HCT116 (cell line): ENCODE data around the gene EPHA8. TPM values are rescaled to one million over a fixed set of nuclear protein-coding genes. Genes with fewer than 3 reads are reported as not detected.

Source experiments
- ATAC-seq: fragments of 200-7000 bp; cut with Tn5 transposase; 2 replicates; pipeline ENCODE4 v1.9.1; 2020; ENCODE audit warnings: mild to moderate bottlenecking, moderate library complexity
- BruUV-seq: library from RNA; stranded (reverse); fragments of 400-500 nt; replicated peaks from 2 replicates; lab custom pipeline; 2021; lab: Mats Ljungman, UMichigan
- CTCF ChIA-PET: fragments of 300-600 bp; sonication (Branson Sonifier 250); formaldehyde crosslinking; loops from one replicate; lab custom pipeline; 2021; ENCODE audit warnings: antibody characterized with exemption; lab: Charles Lee
- POLR2A ChIA-PET: fragments of 300-600, 350-600 bp; sonication (Branson Sonifier 250); formaldehyde crosslinking; loops from one replicate; lab custom pipeline; 2021; ENCODE audit warnings: antibody characterized with exemption; lab: Charles Lee
- RAD21 ChIA-PET, 2 experiments: fragments of 300-600 bp; sonication (Branson Sonifier 250); formaldehyde crosslinking; loops; one replicate each; lab custom pipeline; 2023; ENCODE audit warnings: low total read pairs in 2 of 2; ENCODE audit not compliant: uncharacterized antibody in 2 of 2, unreplicated experiment in 2 of 2, low non-redundant PET in 1 of 2; lab: Charles Lee
- DNase-seq: peaks from one replicate; pipeline ENCODE4 v3.0.0-alpha.2; 2010; ENCODE audit warnings: low read depth, low spot score
- H2AFZ ChIP-seq: fragments of 200-600 bp; shearing (Covaris generic), sonication (generic); 2 replicates; pipeline ENCODE4 v1.6.1; 2017; ENCODE audit warnings: low read depth, mixed run types, mixed read lengths, antibody characterized with exemption, low read length; ENCODE audit not compliant: poor library complexity, severe bottlenecking
- H3K27ac ChIP-seq: 2 replicates; pipeline ENCODE4 v1.5.1; 2012; ENCODE audit warnings: low read depth, low read length
- H3K27me3 ChIP-seq: fragments of 200-600 bp; sonication (generic); 2 replicates; pipeline ENCODE4 v1.6.1; 2016; ENCODE audit warnings: mixed run types, low read length, mixed read lengths; ENCODE audit not compliant: insufficient read depth
- H3K36me3 ChIP-seq, 2 experiments: fragments of 200-500 bp in 1 of 2; fragments of 200-600 bp in 1 of 2; sonication (Bioruptor generic) in 1 of 2; sonication (generic) in 1 of 2; 2 replicates each; pipeline versions ENCODE4 v1.5.1 to v1.6.1; 2014 to 2016; ENCODE audit warnings: low read length in 2 of 2, inconsistent platforms in 1 of 2, mixed read lengths in 1 of 2, mixed run types in 1 of 2; ENCODE audit not compliant: insufficient read depth in 2 of 2, control insufficient read depth in 1 of 2
- H3K4me1 ChIP-seq, 2 experiments: fragments of 200-600 bp in 1 of 2; sonication (generic) in 1 of 2; 2 replicates each; pipeline versions ENCODE4 v1.5.1 to v1.6.1; 2012 to 2017; ENCODE audit warnings: low read length in 2 of 2, inconsistent platforms in 1 of 2, mild to moderate bottlenecking in 1 of 2, mixed read lengths in 1 of 2, mixed run types in 1 of 2, moderate library complexity in 1 of 2; ENCODE audit not compliant: insufficient read depth in 2 of 2, control insufficient read depth in 1 of 2
- H3K4me2 ChIP-seq: fragments of 200-600 bp; sonication (generic); 2 replicates; pipeline ENCODE4 v1.6.1; 2017; ENCODE audit warnings: mixed run types, low read length, mixed read lengths
- H3K4me3 ChIP-seq, 2 experiments: fragments of 200-600 bp in 1 of 2; sonication (generic) in 1 of 2; replicated peaks in 1 of 2; 2 replicates each; pipeline ENCODE4 v1.5.1; 2011 to 2016; ENCODE audit warnings: low read length in 2 of 2, control low read depth in 1 of 2, low read depth in 1 of 2, mild to moderate bottlenecking in 1 of 2, mixed read lengths in 1 of 2, mixed run types in 1 of 2
- H3K79me2 ChIP-seq: fragments of 200-600 bp; sonication (generic); 2 replicates; pipeline ENCODE4 v1.6.1; 2017; ENCODE audit warnings: mild to moderate bottlenecking, mixed run types, low read length, moderate library complexity, mixed read lengths; ENCODE audit not compliant: insufficient read depth
- H3K9ac ChIP-seq: fragments of 200-600 bp; sonication (generic); 2 replicates; pipeline ENCODE4 v1.6.1; 2016; ENCODE audit warnings: low read length, mixed read lengths
- H3K9me2 ChIP-seq: fragments of 200-600 bp; sonication (generic), shearing (Covaris generic); 2 replicates; pipeline ENCODE4 v1.6.1; 2017; ENCODE audit warnings: mixed run types, mild to moderate bottlenecking, moderate library complexity; ENCODE audit not compliant: insufficient read depth
- H3K9me3 ChIP-seq, 2 experiments: fragments of 200-500 bp in 1 of 2; fragments of 200-600 bp in 1 of 2; sonication (Bioruptor generic) in 1 of 2; sonication (generic) in 1 of 2; 2 replicates each; pipeline ENCODE4 v1.6.1; 2014 to 2017; ENCODE audit warnings: low read length in 2 of 2, mixed read lengths in 2 of 2, inconsistent platforms in 1 of 2, low read depth in 1 of 2, mild to moderate bottlenecking in 1 of 2, mixed run types in 1 of 2, moderate library complexity in 1 of 2; ENCODE audit not compliant: control insufficient read depth in 1 of 2, insufficient read depth in 1 of 2
- H4K20me1 ChIP-seq: fragments of 200-600 bp; sonication (generic), shearing (Covaris generic); 2 replicates; pipeline ENCODE4 v1.6.1; 2017; ENCODE audit warnings: mixed run types, mild to moderate bottlenecking, moderate library complexity; ENCODE audit not compliant: insufficient read depth
- ATF3 ChIP-seq: IDR thresholded peaks from 2 replicates; pipeline ENCODE4 v1.6.1; 2012
- CBX3 ChIP-seq: IDR thresholded peaks from 2 replicates; pipeline ENCODE4 v1.6.1; 2012; ENCODE audit warnings: low read depth
- CEBPB ChIP-seq: IDR thresholded peaks from 2 replicates; pipeline ENCODE4 v1.6.1; 2012; ENCODE audit warnings: low read depth
- CTCF ChIP-seq, 3 experiments: fragments of 200-600 bp in 1 of 3; sonication (generic) in 1 of 3; IDR thresholded peaks in 2 of 3; conservative IDR thresholded peaks in 1 of 3; 2 replicates each; pipeline ENCODE4 v1.5.1; 2012 to 2017; ENCODE audit warnings: low read depth in 2 of 3, low read length in 2 of 3, antibody characterized with exemption in 1 of 3, borderline replicate concordance in 1 of 3, control low read depth in 1 of 3, mild to moderate bottlenecking in 1 of 3, mixed read lengths in 1 of 3, mixed run types in 1 of 3, moderate library complexity in 1 of 3; ENCODE audit not compliant: insufficient read depth in 1 of 3
- EGR1 ChIP-seq: IDR thresholded peaks from 2 replicates; pipeline ENCODE4 v1.6.1; 2012; ENCODE audit warnings: low read depth
- EZH2 ChIP-seq: fragments of 200-600 bp; sonication (generic); IDR thresholded peaks from 2 replicates; pipeline ENCODE4 v1.6.1; 2017; ENCODE audit warnings: antibody characterized with exemption, mixed run types
- EZH2phosphoT487 ChIP-seq: fragments of 200-600 bp; IDR thresholded peaks from 2 replicates; pipeline ENCODE4 v1.6.1; 2018; ENCODE audit warnings: antibody characterized with exemption, borderline replicate concordance
- MAX ChIP-seq: IDR thresholded peaks from 2 replicates; pipeline ENCODE4 v1.6.1; 2012
- POLR2A ChIP-seq: IDR thresholded peaks from 2 replicates; pipeline ENCODE4 v1.7.0; 2011; ENCODE audit warnings: borderline replicate concordance; ENCODE audit not compliant: insufficient read depth, insufficient read length; ENCODE audit errors: extremely low read depth
- POLR2AphosphoS5 ChIP-seq: IDR thresholded peaks from 2 replicates; pipeline ENCODE4 v1.6.1; 2011; ENCODE audit warnings: mild to moderate bottlenecking, low read depth, low read length, moderate library complexity
- RAD21 ChIP-seq: IDR thresholded peaks from 2 replicates; pipeline ENCODE4 v1.6.1; 2012; ENCODE audit warnings: low read depth, mild to moderate bottlenecking
- SIN3A ChIP-seq: IDR thresholded peaks from 2 replicates; pipeline ENCODE4 v1.6.1; 2012; ENCODE audit warnings: low read depth
- SP1 ChIP-seq: IDR thresholded peaks from 2 replicates; pipeline ENCODE4 v1.6.1; 2012; ENCODE audit warnings: low read depth
- SRF ChIP-seq: IDR thresholded peaks from 2 replicates; pipeline ENCODE4 v1.6.1; 2012; ENCODE audit warnings: low read depth
- TCF7L2 ChIP-seq: IDR thresholded peaks from 2 replicates; pipeline ENCODE4 v1.7.0; 2011; ENCODE audit warnings: borderline replicate concordance, inconsistent platforms; ENCODE audit not compliant: insufficient read depth, insufficient read length; ENCODE audit errors: extremely low read depth
- YY1 ChIP-seq: IDR thresholded peaks from 2 replicates; pipeline ENCODE4 v1.6.1; 2011; ENCODE audit warnings: low read length, low read depth, moderate library complexity, mild to moderate bottlenecking; ENCODE audit not compliant: insufficient replicate concordance; ENCODE audit errors: extremely low read depth
- ZBTB33 ChIP-seq: IDR thresholded peaks from 2 replicates; pipeline ENCODE4 v1.6.1; 2011; ENCODE audit warnings: mild to moderate bottlenecking, low read length, moderate library complexity; ENCODE audit not compliant: insufficient replicate concordance; ENCODE audit errors: extremely low read depth
- ZFX ChIP-seq: fragments of 450-650 bp; IDR thresholded peaks from 2 replicates; pipeline ENCODE4 v1.6.1; 2017
- ZNF274 ChIP-seq: fragments of 200-500 bp; sonication (Bioruptor generic); IDR thresholded peaks from 2 replicates; pipeline ENCODE4 v1.6.1; 2014; ENCODE audit warnings: mild to moderate bottlenecking, low read depth, low read length, inconsistent platforms
- intact Hi-C: fragments of 100-400 bp; cut with micrococcal nuclease; formaldehyde crosslinking; loops from 2 replicates; pipeline ENCODE4 v1.10.0; 2022
- total RNA-seq: library from RNA; stranded (reverse); gene quantifications from one replicate; pipeline ENCODE4 v1.2.1, GENCODE V29; 2021; ENCODE audit not compliant: unreplicated experiment

Gene EPHA8
- total RNA-seq, 1 experiment from 2014 or later: 0.30 TPM

- TF ChIP-seq TCF7L2: no peak
- Histone ChIP-seq H3K27me3 (peaks cover 20% of the 10 kb centered on the region; the same call in 1 of the 2 replicates), H3K9me3 (no peaks in the 10 kb centered on the region), H3K79me2 (no peaks in the 10 kb centered on the region), H3K4me1 (no peaks in the 10 kb centered on the region), H4K20me1 (no peaks in the 10 kb centered on the region), H3K9me2 (no peaks in the 10 kb centered on the region), H3K4me2 (no peak overlapping the region), H3K4me3 (no peak overlapping the region), H3K27ac (no peak overlapping the region), H2AFZ (no peak overlapping the region), H3K36me3 (no peaks in the 10 kb centered on the region), H3K9ac (no peak overlapping the region)
- no peak for DNase-seq
- no TSS peak for BruUV-seq
- no peak for ATAC-seq
- ChIA-PET RAD21 (no interaction called here), POLR2A (no interaction called here), CTCF (no interaction called here)
- intact Hi-C loops: no loop called here
These were observed 11.7 kb upstream of the EPHA8 start for GRCh38 chr1:22551591-22551990.

GRCh38 chr1:22552021-22552420 is 11.3 kb upstream of the EPHA8 start:
- RAD21 ChIA-PET: no interaction called here
- POLR2A ChIA-PET: no interaction called here
- no peak overlapping the region for H3K4me3 ChIP-seq
- BruUV-seq: no TSS peak
- H3K27me3 ChIP-seq: peaks cover 16% of the 10 kb centered on the region; the same call in 1 of the 2 replicates
- no peaks in the 10 kb centered on the region for H3K4me1 ChIP-seq
- H3K9me3 ChIP-seq: no peaks in the 10 kb centered on the region
- no peaks in the 10 kb centered on the region for H3K36me3 ChIP-seq
- no peak overlapping the region for H2AFZ ChIP-seq
- no peak for ATAC-seq
- intact Hi-C loops: no loop called here
- no peak overlapping the region for H3K9ac ChIP-seq
- H3K9me2 ChIP-seq: no peaks in the 10 kb centered on the region
- no peaks in the 10 kb centered on the region for H4K20me1 ChIP-seq
- no peak overlapping the region for H3K27ac ChIP-seq
- H3K79me2 ChIP-seq: no peaks in the 10 kb centered on the region
- DNase-seq: no peak
- H3K4me2 ChIP-seq: no peak overlapping the region
- CTCF ChIA-PET: no interaction called here
- TF ChIP-seq MAX: no peak
- TF ChIP-seq EGR1: no peak
- no peak for TF ChIP-seq YY1
- TF ChIP-seq EZH2: no peak
- no peak for TF ChIP-seq ZFX
- no peak for TF ChIP-seq RAD21
- no peak for TF ChIP-seq CTCF (IDR thresholded peaks at IDR 0.05 in 2 of 3, conservative IDR thresholded peaks at IDR 0.05 in 1 of 3; ENCODE audit: borderline replicate concordance in 1 of 3, insufficient read depth in 1 of 3, low read depth in 2 of 3, low read length in 2 of 3)
- no peak for TF ChIP-seq ZBTB33
- TF ChIP-seq POLR2AphosphoS5: no peak
- no peak for TF ChIP-seq SRF
- TF ChIP-seq POLR2A: no peak
- TF ChIP-seq ZNF274: no peak
- no peak for TF ChIP-seq CBX3
- TF ChIP-seq ATF3: no peak
- no peak for TF ChIP-seq SIN3A
- TF ChIP-seq CEBPB: no peak
- TF ChIP-seq SP1: no peak
- no peak for TF ChIP-seq EZH2phosphoT487
